ENCODE data around the gene EYA2. TPM values are rescaled to one million over a fixed set of nuclear protein-coding genes. Genes with fewer than 3 reads are reported as not detected.

The EYA2 gene
- total RNA-seq, 2 experiments from 2014 or later: not detected

- H3K36me3 Mint-ChIP-seq (ENCODE audit: low read depth): no peaks in the 10 kb centered on the region
- H3K4me1 Mint-ChIP-seq (ENCODE audit: low read depth): no peaks in the 10 kb centered on the region
- H3K27ac Mint-ChIP-seq: no peak overlapping the region
- DNase-seq: no peak
- H3K4me3 Mint-ChIP-seq: no peak overlapping the region
- H3K27me3 Mint-ChIP-seq (ENCODE audit: low read depth): peaks cover 6% of the 10 kb centered on the region
- CTCF ChIA-PET: no interaction called here
- intact Hi-C loops (cut with micrococcal nuclease): no loop called here
- no peaks in the 10 kb centered on the region for H3K9me3 Mint-ChIP-seq
Measured at GRCh38 chr20:47133809-47134456, 239.3 kb downstream of the EYA2 start.

- CTCF ChIA-PET: no interaction called here
- Mint-ChIP-seq H3K4me3 (no peak overlapping the region), H3K36me3 (ENCODE audit: low read depth) (no peaks in the 10 kb centered on the region), H3K9me3 (peaks cover 5% of the 10 kb centered on the region), H3K27ac (no peak overlapping the region), H3K4me1 (ENCODE audit: low read depth) (no peaks in the 10 kb centered on the region), H3K27me3 (ENCODE audit: low read depth) (no peaks in the 10 kb centered on the region)
- intact Hi-C loops (cut with micrococcal nuclease): no loop called here
- no peak for DNase-seq
Measured at GRCh38 chr20:47136782-47137181, 242.1 kb downstream of the EYA2 start.

GRCh38 chr20:47137231-47137870, 242.7 kb downstream of the EYA2 start:
- Mint-ChIP-seq H3K36me3 (ENCODE audit: low read depth) (no peaks in the 10 kb centered on the region), H3K27ac (no peak overlapping the region), H3K4me1 (ENCODE audit: low read depth) (no peaks in the 10 kb centered on the region), H3K27me3 (ENCODE audit: low read depth) (no peaks in the 10 kb centered on the region), H3K4me3 (no peak overlapping the region), H3K9me3 (peaks cover 6% of the 10 kb centered on the region)
- CTCF ChIA-PET: no interaction called here
- no peak for DNase-seq
- intact Hi-C loops (cut with micrococcal nuclease): no loop called here

- H3K4me1 Mint-ChIP-seq (ENCODE audit: low read depth): no peaks in the 10 kb centered on the region
- no peaks in the 10 kb centered on the region for H3K27me3 Mint-ChIP-seq (ENCODE audit: low read depth)
- no peaks in the 10 kb centered on the region for H3K36me3 Mint-ChIP-seq (ENCODE audit: low read depth)
- DNase-seq: no peak
- CTCF ChIA-PET: interaction anchor here (0.6 kb wide), 1 partner anchor 44 kb away, joined by 3 read pairs; no protein-coding TSS in a partner anchor
- peaks cover 6% of the 10 kb centered on the region for H3K9me3 Mint-ChIP-seq
- no peak overlapping the region for H3K27ac Mint-ChIP-seq
- H3K4me3 Mint-ChIP-seq: no peak overlapping the region
- intact Hi-C loops (cut with micrococcal nuclease): no loop called here
Measured at GRCh38 chr20:47139934-47140535, 245.4 kb downstream of the EYA2 start.

GRCh38 chr20:47141350-47141921, 246.8 kb downstream of the EYA2 start:
- H3K27ac Mint-ChIP-seq: no peak overlapping the region
- CTCF ChIA-PET: no interaction called here

GRCh38 chr20:47141941-47142773, 247.5 kb downstream of the EYA2 start:
- CTCF ChIA-PET: no interaction called here
- Mint-ChIP-seq H3K36me3 (ENCODE audit: low read depth) (no peaks in the 10 kb centered on the region), H3K4me1 (ENCODE audit: low read depth) (no peaks in the 10 kb centered on the region), H3K27me3 (ENCODE audit: low read depth) (no peaks in the 10 kb centered on the region), H3K4me3 (no peak overlapping the region), H3K9me3 (peaks cover 6% of the 10 kb centered on the region), H3K27ac (no peak overlapping the region)
- intact Hi-C loops (cut with micrococcal nuclease): no loop called here
- DNase-seq: no peak

More at GRCh38 chr20:47141350-47141921, 246.8 kb downstream of the EYA2 start:
- H3K4me1 Mint-ChIP-seq (ENCODE audit: low read depth): no peaks in the 10 kb centered on the region
- no peak overlapping the region for H3K4me3 Mint-ChIP-seq
- peaks cover 6% of the 10 kb centered on the region for H3K9me3 Mint-ChIP-seq
- H3K27me3 Mint-ChIP-seq (ENCODE audit: low read depth): no peaks in the 10 kb centered on the region
- no peaks in the 10 kb centered on the region for H3K36me3 Mint-ChIP-seq (ENCODE audit: low read depth)
- DNase-seq: no peak
- intact Hi-C loops (cut with micrococcal nuclease): no loop called here

GRCh38 chr20:47142774-47143170, 248.1 kb downstream of the EYA2 start:
- no peaks in the 10 kb centered on the region for H3K27me3 Mint-ChIP-seq (ENCODE audit: low read depth)
- no peaks in the 10 kb centered on the region for H3K4me1 Mint-ChIP-seq (ENCODE audit: low read depth)
- H3K4me3 Mint-ChIP-seq: no peak overlapping the region
- intact Hi-C loops (cut with micrococcal nuclease): no loop called here
- H3K36me3 Mint-ChIP-seq (ENCODE audit: low read depth): no peaks in the 10 kb centered on the region
- no peak overlapping the region for H3K27ac Mint-ChIP-seq
- DNase-seq: no peak
- CTCF ChIA-PET: no interaction called here
- H3K9me3 Mint-ChIP-seq: peaks cover 6% of the 10 kb centered on the region

GRCh38 chr20:47143657-47144056, 249.0 kb downstream of the EYA2 start:
- peaks cover 6% of the 10 kb centered on the region for H3K9me3 Mint-ChIP-seq
- no peaks in the 10 kb centered on the region for H3K4me1 Mint-ChIP-seq (ENCODE audit: low read depth)
- CTCF ChIA-PET: interaction anchor here (0.6 kb wide), 1 partner anchor 287 kb away, joined by 4 read pairs; no protein-coding TSS in a partner anchor
- no peaks in the 10 kb centered on the region for H3K36me3 Mint-ChIP-seq (ENCODE audit: low read depth)
- DNase-seq: no peak
- H3K27me3 Mint-ChIP-seq (ENCODE audit: low read depth): no peaks in the 10 kb centered on the region
- H3K4me3 Mint-ChIP-seq: no peak overlapping the region
- H3K27ac Mint-ChIP-seq: no peak overlapping the region
- intact Hi-C loops (cut with micrococcal nuclease): no loop called here

- intact Hi-C loops (cut with micrococcal nuclease): no loop called here
- H3K4me1 Mint-ChIP-seq (ENCODE audit: low read depth): no peaks in the 10 kb centered on the region
- H3K27me3 Mint-ChIP-seq (ENCODE audit: low read depth): no peaks in the 10 kb centered on the region
- no peak overlapping the region for H3K4me3 Mint-ChIP-seq
- peaks cover 6% of the 10 kb centered on the region for H3K9me3 Mint-ChIP-seq
- CTCF ChIA-PET: no interaction called here
- H3K27ac Mint-ChIP-seq: no peak overlapping the region
- H3K36me3 Mint-ChIP-seq (ENCODE audit: low read depth): no peaks in the 10 kb centered on the region
- no peak for DNase-seq
Measured at GRCh38 chr20:47144463-47144862, 249.8 kb downstream of the EYA2 start.

GRCh38 chr20:47146686-47147085, 252.0 kb downstream of the EYA2 start:
- Mint-ChIP-seq H3K4me1 (ENCODE audit: low read depth) (no peaks in the 10 kb centered on the region), H3K4me3 (no peak overlapping the region), H3K27ac (no peak overlapping the region), H3K9me3 (peaks cover 2% of the 10 kb centered on the region), H3K27me3 (ENCODE audit: low read depth) (peaks cover 2% of the 10 kb centered on the region), H3K36me3 (ENCODE audit: low read depth) (no peaks in the 10 kb centered on the region)
- intact Hi-C loops (cut with micrococcal nuclease): no loop called here
- CTCF ChIA-PET: no interaction called here
- no peak for DNase-seq

GRCh38 chr20:47148059-47148458, 253.4 kb downstream of the EYA2 start:
- intact Hi-C loops (cut with micrococcal nuclease): no loop called here
- no peaks in the 10 kb centered on the region for H3K9me3 Mint-ChIP-seq
- H3K4me1 Mint-ChIP-seq (ENCODE audit: low read depth): no peaks in the 10 kb centered on the region
- no peaks in the 10 kb centered on the region for H3K36me3 Mint-ChIP-seq (ENCODE audit: low read depth)
- H3K4me3 Mint-ChIP-seq: no peak overlapping the region
- CTCF ChIA-PET: no interaction called here
- H3K27me3 Mint-ChIP-seq (ENCODE audit: low read depth): peaks cover 2% of the 10 kb centered on the region
- H3K27ac Mint-ChIP-seq: no peak overlapping the region
- no peak for DNase-seq

GRCh38 chr20:47149939-47150338, 255.3 kb downstream of the EYA2 start:
- Mint-ChIP-seq H3K27me3 (ENCODE audit: low read depth) (peaks cover 2% of the 10 kb centered on the region), H3K4me3 (no peak overlapping the region), H3K36me3 (ENCODE audit: low read depth) (no peaks in the 10 kb centered on the region), H3K4me1 (ENCODE audit: low read depth) (no peaks in the 10 kb centered on the region), H3K27ac (no peak overlapping the region), H3K9me3 (no peaks in the 10 kb centered on the region)
- no peak for DNase-seq
- CTCF ChIA-PET: no interaction called here
- intact Hi-C loops (cut with micrococcal nuclease): loop anchor here (1.0 kb wide), 1 partner anchor 392 kb away; no protein-coding TSS in a partner anchor

Measured in activated naive CD4-positive, alpha-beta T cell treated with anti-CD3 and anti-CD28 coated beads for 36 hours (primary cell).